ENCODE measurements around the gene CDX1.

CDX1 gene

DNA sequence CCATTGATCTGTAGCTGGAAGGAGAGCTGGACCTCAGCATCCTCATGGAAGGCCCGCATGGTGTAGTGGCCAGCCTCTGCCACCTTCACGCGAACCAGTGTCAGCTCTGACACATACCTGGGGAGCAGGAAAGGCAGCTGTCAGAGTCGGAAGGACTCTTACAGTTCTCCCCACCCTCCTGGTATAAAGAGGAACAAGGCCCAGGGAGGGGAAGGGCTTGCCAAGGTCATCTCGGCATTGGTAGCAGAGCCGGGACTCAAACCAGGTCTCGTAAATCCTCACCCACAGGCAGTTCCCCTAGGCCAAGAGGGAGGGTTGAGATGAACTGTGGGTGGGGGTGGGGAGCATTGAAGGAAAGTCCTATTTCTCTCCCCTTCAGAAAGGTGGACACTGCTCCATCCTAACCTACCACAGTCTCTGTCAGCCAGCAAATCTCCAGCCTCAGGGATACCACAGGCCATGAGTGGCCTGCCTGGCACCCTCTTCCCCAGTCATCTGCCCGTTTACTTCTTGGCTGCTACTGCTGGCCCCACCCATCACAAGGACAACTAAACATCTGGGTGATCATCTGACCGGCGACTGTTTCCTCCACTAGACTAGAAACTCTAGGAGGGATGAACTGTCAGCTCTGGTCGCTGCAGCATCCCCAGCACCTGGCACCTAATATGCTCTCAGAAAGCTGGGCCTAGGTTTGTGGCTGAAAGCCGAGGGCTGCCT lies 34.4 kb upstream of the CDX1 start:
- Histone ChIP-seq H3K4me3 (ENCODE audit: low read depth, low read length) (no peak overlapping the region), H3K4me1 (ENCODE audit: control insufficient read depth, insufficient read depth, low read length, unreplicated experiment) (peaks cover 23% of the 10 kb centered on the region), H3K79me2 (ENCODE audit: control insufficient read depth, insufficient read depth, low read length, unreplicated experiment) (no peaks in the 10 kb centered on the region), H3K36me3 (ENCODE audit: insufficient read depth, low read length) (peaks cover 13% of the 10 kb centered on the region; the same call in 1 of the 2 replicates), H3K27me3 (ENCODE audit: insufficient read depth, low read length) (no peaks in the 10 kb centered on the region), H2AFZ (ENCODE audit: low read length, unreplicated experiment) (no peak overlapping the region), H3K27ac (ENCODE audit: low read depth, low read length) (no peak overlapping the region)

DNA sequence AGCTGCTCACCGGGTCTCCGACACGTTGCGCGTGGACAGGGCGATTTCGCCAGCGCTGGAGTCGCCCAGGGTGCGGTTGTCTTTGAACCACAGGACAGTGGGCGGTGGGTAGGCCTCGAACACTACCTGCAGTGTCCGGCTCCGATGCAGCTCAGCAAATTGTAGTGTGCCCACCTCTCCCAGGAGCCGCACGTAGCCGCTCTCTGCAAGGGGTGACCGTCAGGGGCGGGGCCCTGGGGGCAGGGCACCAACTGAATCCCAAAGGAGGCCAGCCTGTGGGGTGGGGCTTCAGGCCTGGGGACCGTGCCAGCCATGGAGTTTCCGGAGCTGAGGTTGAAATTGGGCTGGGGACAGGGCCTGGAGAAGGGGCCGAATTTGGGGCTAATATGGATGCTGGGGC lies 33.8 kb upstream of the CDX1 start:
- Histone ChIP-seq H3K4me3 (ENCODE audit: low read depth, low read length) (no peak overlapping the region), H3K27ac (ENCODE audit: low read depth, low read length) (no peak overlapping the region), H3K4me1 (ENCODE audit: control insufficient read depth, insufficient read depth, low read length, unreplicated experiment) (peaks cover 29% of the 10 kb centered on the region), H3K27me3 (ENCODE audit: insufficient read depth, low read length) (no peaks in the 10 kb centered on the region), H2AFZ (ENCODE audit: low read length, unreplicated experiment) (no peak overlapping the region), H3K79me2 (ENCODE audit: control insufficient read depth, insufficient read depth, low read length, unreplicated experiment) (no peaks in the 10 kb centered on the region), H3K36me3 (ENCODE audit: insufficient read depth, low read length) (peaks cover 13% of the 10 kb centered on the region; the same call in 1 of the 2 replicates)

DNA sequence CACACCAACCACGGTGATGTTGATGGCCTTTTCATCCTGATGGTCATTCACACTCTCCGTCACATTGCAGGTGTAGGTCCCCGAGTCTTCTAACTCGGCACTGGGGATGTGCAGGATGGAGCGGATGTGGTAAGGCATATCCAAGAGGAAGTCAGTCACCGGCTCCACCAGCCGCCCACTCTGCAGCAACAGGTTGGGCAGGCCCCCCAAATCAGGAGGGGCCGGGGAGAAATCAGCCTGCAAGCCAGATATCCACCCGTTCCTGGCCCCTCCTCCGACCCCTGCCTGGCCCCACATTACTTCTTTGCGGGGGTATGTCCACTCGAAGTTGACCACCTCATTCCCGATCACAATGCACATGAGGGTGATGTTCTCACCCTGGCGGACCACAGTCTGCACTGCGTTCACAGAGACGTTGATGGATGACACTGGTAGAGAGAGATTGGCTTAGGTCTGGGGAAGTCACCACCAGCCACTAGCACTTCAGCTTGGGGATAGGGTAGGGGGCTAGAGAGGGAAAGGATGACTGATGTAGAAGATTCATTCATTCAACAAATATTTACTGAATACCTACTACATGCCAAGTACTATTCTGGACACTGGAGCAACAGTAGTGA lies 32.9 kb upstream of the CDX1 start:
- H3K4me1 ChIP-seq (ENCODE audit: control insufficient read depth, insufficient read depth, low read length, unreplicated experiment) = peaks cover 39% of the 10 kb centered on the region
- peaks cover 9% of the 10 kb centered on the region; the same call in 1 of the 2 replicates for H3K36me3 ChIP-seq (ENCODE audit: insufficient read depth, low read length)
- no peak overlapping the region for H3K4me3 ChIP-seq (ENCODE audit: low read depth, low read length)
- no peaks in the 10 kb centered on the region for H3K79me2 ChIP-seq (ENCODE audit: control insufficient read depth, insufficient read depth, low read length, unreplicated experiment)
- H3K27ac ChIP-seq (ENCODE audit: low read depth, low read length) = no peak overlapping the region
- no peaks in the 10 kb centered on the region for H3K27me3 ChIP-seq (ENCODE audit: insufficient read depth, low read length)
- no peak overlapping the region for H2AFZ ChIP-seq (ENCODE audit: low read length, unreplicated experiment)

DNA sequence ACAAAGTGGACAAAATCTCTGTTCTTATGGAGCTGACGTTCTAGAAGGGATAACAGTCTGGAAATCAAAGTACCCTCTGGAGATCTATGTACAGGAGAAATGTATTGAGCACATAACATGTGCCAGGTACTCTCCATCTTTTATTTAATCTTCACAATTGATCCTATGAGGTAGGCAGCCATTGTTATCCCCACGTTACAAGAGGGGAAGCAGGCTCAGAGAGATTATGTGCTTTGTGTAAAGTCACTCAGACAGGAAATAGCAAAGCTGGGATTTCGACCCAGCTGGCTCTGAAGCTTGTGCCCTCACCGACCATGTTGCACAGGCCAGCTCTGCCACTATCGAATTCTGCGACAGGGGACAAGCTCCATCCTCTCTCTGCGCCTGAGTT lies 32.4 kb upstream of the CDX1 start:
- no peak overlapping the region for H3K4me3 ChIP-seq (ENCODE audit: low read depth, low read length)
- H3K36me3 ChIP-seq (ENCODE audit: insufficient read depth, low read length) = peaks cover 4% of the 10 kb centered on the region; the same call in 1 of the 2 replicates
- no peak overlapping the region for H2AFZ ChIP-seq (ENCODE audit: low read length, unreplicated experiment)
- H3K79me2 ChIP-seq (ENCODE audit: control insufficient read depth, insufficient read depth, low read length, unreplicated experiment) = peaks cover 3% of the 10 kb centered on the region
- no peaks in the 10 kb centered on the region for H3K27me3 ChIP-seq (ENCODE audit: insufficient read depth, low read length)
- H3K4me1 ChIP-seq (ENCODE audit: control insufficient read depth, insufficient read depth, low read length, unreplicated experiment) = peaks cover 44% of the 10 kb centered on the region
- no peak overlapping the region for H3K27ac ChIP-seq (ENCODE audit: low read depth, low read length)

DNA sequence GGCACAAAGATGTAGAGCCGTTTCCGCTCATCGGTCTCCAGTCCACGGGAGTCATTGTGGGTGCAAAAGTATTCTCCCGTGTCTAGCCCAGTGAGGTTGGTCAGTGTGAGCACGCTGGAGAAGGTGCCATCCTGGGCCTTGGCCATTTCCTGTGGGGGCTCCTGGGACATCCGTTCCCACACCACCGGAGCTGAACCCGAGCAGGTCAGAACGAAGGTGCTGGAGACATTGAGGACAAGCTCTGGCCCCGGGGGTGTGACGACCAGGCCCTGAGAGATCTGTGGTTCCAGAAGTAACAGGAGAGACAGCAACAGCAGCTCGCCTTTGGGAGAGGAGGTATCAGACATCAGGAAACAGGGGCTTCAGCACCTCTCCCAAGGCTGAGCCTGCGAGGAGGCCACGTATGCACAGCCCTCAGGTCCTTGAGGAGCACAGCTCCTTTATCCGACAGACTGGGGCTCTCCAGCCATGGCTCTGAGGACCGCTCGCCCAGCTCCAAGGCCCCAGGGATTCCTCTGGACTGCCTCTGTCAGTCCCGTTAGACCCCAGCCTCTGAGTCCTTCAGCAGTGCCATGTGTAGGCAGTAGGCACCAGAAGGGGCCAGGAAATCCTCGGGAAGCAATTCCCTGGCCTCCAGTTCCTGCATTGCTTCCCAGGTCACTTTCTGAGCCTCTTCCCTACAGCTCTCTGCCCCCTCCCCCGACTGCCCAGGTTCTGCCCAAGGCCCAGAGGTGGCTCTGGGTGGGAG lies 30.8 kb upstream of the CDX1 start:
- no peak overlapping the region for H3K27ac ChIP-seq (ENCODE audit: low read depth, low read length)
- H3K4me1 ChIP-seq (ENCODE audit: control insufficient read depth, insufficient read depth, low read length, unreplicated experiment) = peaks cover 53% of the 10 kb centered on the region
- H3K79me2 ChIP-seq (ENCODE audit: control insufficient read depth, insufficient read depth, low read length, unreplicated experiment) = peaks cover 18% of the 10 kb centered on the region
- H2AFZ ChIP-seq (ENCODE audit: low read length, unreplicated experiment) = no peak overlapping the region
- H3K4me3 ChIP-seq (ENCODE audit: low read depth, low read length) = no peak overlapping the region
- no peaks in the 10 kb centered on the region for H3K27me3 ChIP-seq (ENCODE audit: insufficient read depth, low read length)
- no peaks in the 10 kb centered on the region for H3K36me3 ChIP-seq (ENCODE audit: insufficient read depth, low read length)

DNA sequence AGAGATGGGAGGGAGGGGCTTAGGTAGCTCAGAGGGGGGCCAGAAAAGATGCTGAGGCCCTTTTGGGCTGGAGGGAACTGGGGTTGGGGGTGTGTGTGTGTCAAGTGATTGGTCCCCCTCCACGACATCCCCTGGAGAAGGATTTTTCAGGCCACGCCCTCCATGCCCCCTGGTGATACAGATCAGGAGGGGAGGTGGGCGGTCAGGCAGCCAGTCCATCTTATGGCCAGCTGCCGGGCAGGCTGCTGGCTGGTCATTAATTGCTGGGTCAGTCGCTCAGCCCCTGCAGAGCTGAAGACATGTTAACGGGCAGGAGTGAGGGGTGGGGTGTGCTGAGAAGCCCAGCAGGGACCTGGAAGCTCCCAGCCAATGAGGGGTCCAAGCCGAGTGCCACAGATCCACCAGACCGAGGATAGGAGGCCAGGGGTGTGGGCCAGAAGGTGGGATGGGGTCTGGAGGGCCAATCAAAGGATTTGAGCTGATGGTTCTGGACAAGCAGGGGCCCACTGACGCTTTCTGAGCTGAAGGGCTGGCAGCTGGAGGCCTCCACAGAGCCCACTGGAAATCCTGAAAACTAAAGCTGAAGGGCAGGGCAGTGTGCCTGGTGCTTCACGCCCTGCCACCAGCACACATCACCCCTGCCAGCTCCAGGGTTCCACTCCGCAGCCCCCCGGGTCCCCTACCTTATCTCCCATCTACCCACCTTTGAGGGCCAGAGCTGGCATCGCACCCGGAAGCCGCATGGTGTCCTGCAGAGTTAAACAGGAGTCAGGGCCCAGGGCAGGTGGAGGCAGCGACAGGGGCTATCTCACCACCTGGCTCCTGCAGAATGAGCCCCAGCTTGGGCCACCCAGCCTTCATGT lies 30.0 kb upstream of the CDX1 start:
- H3K4me1 ChIP-seq (ENCODE audit: control insufficient read depth, insufficient read depth, low read length, unreplicated experiment) = peaks cover 57% of the 10 kb centered on the region
- H3K27ac ChIP-seq (ENCODE audit: low read depth, low read length) = no peak overlapping the region
- H3K4me3 ChIP-seq (ENCODE audit: low read depth, low read length) = no peak overlapping the region
- no peaks in the 10 kb centered on the region for H3K36me3 ChIP-seq (ENCODE audit: insufficient read depth, low read length)
- peaks cover 26% of the 10 kb centered on the region for H3K79me2 ChIP-seq (ENCODE audit: control insufficient read depth, insufficient read depth, low read length, unreplicated experiment)
- H3K27me3 ChIP-seq (ENCODE audit: insufficient read depth, low read length) = no peaks in the 10 kb centered on the region
- H2AFZ ChIP-seq (ENCODE audit: low read length, unreplicated experiment) = no peak overlapping the region

DNA sequence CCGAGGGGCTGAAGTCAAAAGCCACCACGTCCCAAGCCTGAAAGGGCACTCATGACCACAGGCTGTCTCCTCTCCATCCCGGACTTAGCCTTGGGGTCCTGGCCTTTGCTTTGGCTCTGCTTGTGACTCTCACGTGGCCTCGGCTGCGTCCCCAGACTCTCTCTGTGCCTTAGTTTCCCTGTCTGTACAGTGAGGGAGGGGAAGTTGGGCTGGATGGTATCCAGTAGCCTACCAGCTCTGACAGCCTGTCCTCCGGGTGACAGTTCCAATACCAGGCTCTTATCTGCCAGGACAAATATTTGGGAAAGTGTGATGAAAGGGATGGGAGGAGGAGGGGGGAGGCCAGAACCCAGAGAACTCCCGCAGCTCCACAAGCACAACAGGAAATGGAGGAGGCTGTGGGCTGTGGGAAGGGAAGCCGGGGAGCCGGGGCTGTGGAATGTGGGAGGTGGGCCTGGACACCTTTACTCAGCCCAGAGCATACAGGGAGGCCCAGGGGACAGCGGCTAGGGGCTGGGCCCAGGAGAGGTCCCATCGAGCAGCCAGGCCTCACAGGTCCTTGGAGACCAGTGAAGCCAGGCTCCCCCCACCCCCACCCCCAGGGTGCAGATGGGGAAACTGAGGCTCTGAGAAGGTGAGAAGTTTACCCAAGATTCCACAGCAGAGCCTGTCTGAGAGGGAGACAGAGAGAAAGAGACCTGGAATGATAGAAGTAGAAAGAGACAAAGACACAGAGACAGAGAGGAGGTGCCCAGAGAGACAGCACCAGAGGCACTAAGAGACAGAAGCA lies 29.2 kb upstream of the CDX1 start:
- H3K79me2 ChIP-seq (ENCODE audit: control insufficient read depth, insufficient read depth, low read length, unreplicated experiment) = peaks cover 28% of the 10 kb centered on the region
- peaks cover 57% of the 10 kb centered on the region for H3K4me1 ChIP-seq (ENCODE audit: control insufficient read depth, insufficient read depth, low read length, unreplicated experiment)
- no peaks in the 10 kb centered on the region for H3K36me3 ChIP-seq (ENCODE audit: insufficient read depth, low read length)
- no peaks in the 10 kb centered on the region for H3K27me3 ChIP-seq (ENCODE audit: insufficient read depth, low read length)
- H3K4me3 ChIP-seq (ENCODE audit: low read depth, low read length) = peak overlapping the region; percentile 31; the same call in 1 of the 2 replicates
- H3K27ac ChIP-seq (ENCODE audit: low read depth, low read length) = peak overlapping the region; percentile 68
- H2AFZ ChIP-seq (ENCODE audit: low read length, unreplicated experiment) = no peak overlapping the region

DNA sequence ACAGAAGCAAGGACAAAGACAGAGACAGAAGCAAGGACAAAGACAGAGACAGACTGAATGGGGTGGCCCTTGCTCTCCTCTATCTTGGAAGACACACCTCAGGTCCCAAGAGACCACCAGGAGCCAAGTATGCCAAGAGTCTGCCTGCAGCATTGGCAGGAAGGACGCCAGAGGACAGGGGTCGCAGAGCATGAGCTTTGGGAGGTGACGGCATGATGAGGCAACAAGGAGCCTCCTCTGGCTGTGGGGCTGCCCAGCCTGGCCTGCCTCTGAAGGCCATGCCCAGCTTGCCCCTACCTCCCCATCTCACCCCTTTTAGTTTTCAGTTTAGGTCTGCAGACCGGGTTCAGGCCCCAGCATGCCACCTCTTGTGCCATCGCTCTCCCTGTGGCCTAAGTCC lies 28.6 kb upstream of the CDX1 start:
- no peaks in the 10 kb centered on the region for H3K36me3 ChIP-seq (ENCODE audit: insufficient read depth, low read length)
- H2AFZ ChIP-seq (ENCODE audit: low read length, unreplicated experiment) = no peak overlapping the region
- peak overlapping the region; percentile 68 for H3K27ac ChIP-seq (ENCODE audit: low read depth, low read length)
- H3K27me3 ChIP-seq (ENCODE audit: insufficient read depth, low read length) = no peaks in the 10 kb centered on the region
- peaks cover 28% of the 10 kb centered on the region for H3K79me2 ChIP-seq (ENCODE audit: control insufficient read depth, insufficient read depth, low read length, unreplicated experiment)
- peaks cover 60% of the 10 kb centered on the region for H3K4me1 ChIP-seq (ENCODE audit: control insufficient read depth, insufficient read depth, low read length, unreplicated experiment)
- peak overlapping the region; percentile 31 for H3K4me3 ChIP-seq (ENCODE audit: low read depth, low read length)

DNA sequence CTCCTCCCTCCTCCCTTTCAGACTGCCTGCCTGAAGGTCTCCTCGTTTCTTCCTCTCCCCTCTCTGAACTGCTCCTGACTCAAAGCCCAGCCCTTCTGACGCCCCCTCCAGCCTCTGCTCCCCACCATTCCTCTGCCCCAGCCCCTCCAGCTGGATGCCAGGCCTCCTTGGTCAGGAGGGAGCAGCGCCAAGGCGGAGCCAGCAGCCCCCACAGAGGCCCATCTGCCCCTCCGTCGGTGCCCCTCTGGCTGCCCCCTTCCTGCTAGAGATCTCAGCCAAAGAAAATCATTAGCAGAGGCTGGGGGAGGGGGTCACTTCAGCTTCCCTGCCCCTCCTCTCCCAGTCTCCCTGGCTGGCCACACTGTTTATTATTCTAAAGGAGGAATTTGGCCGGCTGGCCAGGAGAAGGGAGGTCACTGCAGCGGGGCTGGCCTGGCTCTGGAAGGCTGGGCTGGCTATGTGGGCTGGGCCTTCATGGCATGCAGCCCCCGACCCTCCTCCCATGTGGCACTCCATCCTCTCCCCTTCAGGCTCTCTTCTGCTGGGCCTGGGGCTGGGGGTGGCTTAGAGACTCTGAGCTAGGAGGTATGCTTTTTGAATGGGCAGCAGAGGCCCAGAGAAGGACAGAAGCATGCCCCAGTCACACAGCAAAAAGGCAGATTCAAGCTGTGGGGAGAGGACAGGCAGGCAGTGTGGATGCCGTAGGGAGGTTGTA lies 27.9 kb upstream of the CDX1 start:
- H3K4me3 ChIP-seq (ENCODE audit: low read depth, low read length) = peak overlapping the region; percentile 31
- H2AFZ ChIP-seq (ENCODE audit: low read length, unreplicated experiment) = no peak overlapping the region
- H3K27me3 ChIP-seq (ENCODE audit: insufficient read depth, low read length) = no peaks in the 10 kb centered on the region
- H3K36me3 ChIP-seq (ENCODE audit: insufficient read depth, low read length) = no peaks in the 10 kb centered on the region
- H3K4me1 ChIP-seq (ENCODE audit: control insufficient read depth, insufficient read depth, low read length, unreplicated experiment) = peaks cover 67% of the 10 kb centered on the region
- H3K79me2 ChIP-seq (ENCODE audit: control insufficient read depth, insufficient read depth, low read length, unreplicated experiment) = peaks cover 28% of the 10 kb centered on the region
- peak overlapping the region; percentile 68 for H3K27ac ChIP-seq (ENCODE audit: low read depth, low read length)
